GM18502 (cell line): ENCODE measurements around the gene C1QTNF5.
A peak's percentile ranks its signal among the peaks of the same experiment; 100 is the strongest.

ENCODE experiments used
- ATAC-seq: cut with Tn5 transposase; IDR thresholded peaks from one replicate; pipeline ENCODE4 v1.9.1; 2021; ENCODE audit warnings: mild to moderate bottlenecking; ENCODE audit not compliant: unreplicated experiment, poor library complexity

C1QTNF5 gene

GRCh38 chr11:119319136-119319699 lies 21.5 kb downstream of the C1QTNF5 start:
- no peak for ATAC-seq

GRCh38 chr11:119318240-119319135 lies 22.2 kb downstream of the C1QTNF5 start:
- ATAC-seq, result no peak

GRCh38 chr11:119317592-119318239 lies 23.0 kb downstream of the C1QTNF5 start:
- no peak for ATAC-seq

- no peak for ATAC-seq
These were observed 23.7 kb downstream of the C1QTNF5 start, which contains the start of gene MCAM for GRCh38 chr11:119316729-119317591. TSS of gene MCAM (minus strand) at chr11:119317130. CDS start at chr11:119317101, 29 bp downstream.

- no peak for ATAC-seq
These were observed 24.5 kb downstream of the C1QTNF5 start for GRCh38 chr11:119316016-119316728.

GRCh38 chr11:119315131-119316015 lies 25.3 kb downstream of the C1QTNF5 start:
- peak; percentile 40 for ATAC-seq

GRCh38 chr11:119314726-119315125 lies 26.0 kb downstream of the C1QTNF5 start:
- no peak for ATAC-seq

- ATAC-seq, result no peak
These were observed 30.0 kb downstream of the C1QTNF5 start for GRCh38 chr11:119310682-119311052.

GRCh38 chr11:119309953-119310681 lies 30.6 kb downstream of the C1QTNF5 start:
- ATAC-seq, result no peak

GRCh38 chr11:119309411-119309810 lies 31.3 kb downstream of the C1QTNF5 start:
- no peak for ATAC-seq

GRCh38 chr11:119307974-119308373 lies 32.7 kb downstream of the C1QTNF5 start:
- ATAC-seq, result no peak

GRCh38 chr11:119307219-119307618 lies 33.5 kb downstream of the C1QTNF5 start:
- ATAC-seq, result no peak

- ATAC-seq, result no peak
These were observed 34.3 kb downstream of the C1QTNF5 start for GRCh38 chr11:119306373-119306890.

GRCh38 chr11:119305556-119306372 lies 34.9 kb downstream of the C1QTNF5 start:
- ATAC-seq, result no peak

- ATAC-seq, result no peak
These were observed 37.4 kb downstream of the C1QTNF5 start for GRCh38 chr11:119303227-119303718.

GRCh38 chr11:119300198-119300964 lies 40.3 kb downstream of the C1QTNF5 start:
- no peak for ATAC-seq
